CD4-positive, alpha-beta T cell treated with Interleukin-12 subunit alpha and Interleukin-12 subunit beta, for 1 hour (primary cell): ENCODE measurements around the gene STOM.
"Not testable (repeated sequence)": the region's sequence is repeated elsewhere in the genome, so short reads cannot be mapped to it uniquely, and the experiment has no call there.

Source experiments
- DNase-seq: peaks from one replicate; pipeline ENCODE4 v3.0.0-alpha.2; 2020

The STOM gene

GRCh38 chr9:121369595-121370265, at the start of gene STOM:
Gene STOM, minus strand, starts transcription at chr9:121370250. Its CDS starts 63 bp downstream, at chr9:121370187.
- DNase-seq, result peak; percentile 70

GRCh38 chr9:121411993-121412392, 41.9 kb upstream of the STOM start:
- DNase-seq, result no peak

DNA sequence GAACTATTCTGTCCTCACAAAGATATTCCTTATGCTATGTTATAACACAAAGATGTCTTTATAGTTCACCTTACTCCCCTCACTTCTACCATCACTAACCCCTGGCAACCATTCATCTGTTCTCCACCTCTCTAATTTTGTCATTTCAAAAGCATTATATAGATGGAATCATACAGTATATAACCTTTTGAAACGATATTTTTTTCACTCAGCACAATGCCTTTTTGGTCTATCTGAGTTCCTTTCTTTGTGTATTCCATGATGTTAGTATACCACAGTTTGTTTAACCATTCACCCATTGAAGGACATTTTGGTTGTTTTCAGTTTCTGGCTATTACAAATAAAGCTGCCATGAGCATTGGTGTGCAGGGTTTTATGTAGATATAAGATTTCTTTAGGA, 35.8 kb upstream of the STOM start:
- no peak for DNase-seq

GRCh38 chr9:121404906-121405305, 34.9 kb upstream of the STOM start:
- no peak for DNase-seq

GRCh38 chr9:121399883-121400607, 30.0 kb upstream of the STOM start:
- DNase-seq, result peak; percentile 73

GRCh38 chr9:121399126-121399882, 29.3 kb upstream of the STOM start:
- DNase-seq, result no peak

DNA sequence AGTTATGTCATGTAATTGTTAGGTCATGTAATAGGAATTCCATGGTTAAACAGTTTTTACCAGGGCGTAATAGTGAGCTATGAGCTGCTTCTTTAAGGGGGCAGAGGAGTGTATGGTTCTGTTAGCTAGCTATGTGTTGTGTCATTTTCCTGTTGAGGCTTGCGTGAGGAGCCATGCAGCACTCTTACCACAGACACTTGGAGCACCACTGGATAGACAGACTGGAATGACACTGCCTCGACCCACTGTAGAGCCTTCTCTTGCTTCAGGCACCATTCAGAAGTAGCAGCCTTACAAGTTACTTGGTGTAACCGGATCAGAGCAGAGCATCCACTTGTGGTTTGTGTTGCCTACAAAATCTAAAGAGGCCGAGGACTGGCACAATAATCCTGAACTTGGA, 28.3 kb upstream of the STOM start:
- no peak for DNase-seq

DNA sequence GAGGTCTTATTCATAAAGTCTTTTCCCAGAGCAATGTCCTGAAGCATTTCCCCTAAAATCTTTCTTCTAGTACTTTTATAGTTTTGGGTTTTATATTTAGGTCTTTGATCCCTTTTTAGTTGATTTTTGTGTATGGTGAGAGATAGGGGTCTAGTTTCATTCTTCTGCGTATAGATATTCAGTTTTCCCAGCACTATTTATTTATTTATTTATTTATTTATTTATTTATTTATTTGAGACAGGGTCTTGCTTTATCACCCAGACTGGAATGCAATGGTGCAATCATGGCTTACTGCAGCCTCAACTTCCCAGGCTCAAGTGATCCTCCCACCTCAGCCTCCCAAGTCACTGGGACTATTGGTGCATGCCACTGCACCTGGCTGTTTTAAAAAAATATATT, 27.2 kb upstream of the STOM start:
- not testable (repeated sequence) for DNase-seq

DNA sequence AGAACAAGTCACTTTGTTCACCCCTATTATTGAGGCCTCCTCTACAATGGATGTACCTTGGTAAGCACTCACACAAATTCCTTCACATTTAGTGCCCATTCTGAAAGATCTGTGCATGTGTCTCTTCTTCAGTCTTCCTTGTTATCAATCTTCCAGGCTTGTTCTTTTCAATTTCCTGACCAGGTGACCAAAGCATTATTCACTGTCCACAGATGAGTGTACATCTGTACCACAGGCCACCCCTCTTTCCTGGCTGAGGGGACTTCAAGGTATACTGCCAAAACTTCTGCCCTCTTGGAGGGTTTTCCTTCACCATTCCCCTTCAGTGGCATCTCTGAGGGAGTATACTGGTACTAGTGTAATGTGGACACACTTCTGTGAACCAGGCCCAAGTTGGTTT, 25.5 kb upstream of the STOM start:
- no peak for DNase-seq

DNA sequence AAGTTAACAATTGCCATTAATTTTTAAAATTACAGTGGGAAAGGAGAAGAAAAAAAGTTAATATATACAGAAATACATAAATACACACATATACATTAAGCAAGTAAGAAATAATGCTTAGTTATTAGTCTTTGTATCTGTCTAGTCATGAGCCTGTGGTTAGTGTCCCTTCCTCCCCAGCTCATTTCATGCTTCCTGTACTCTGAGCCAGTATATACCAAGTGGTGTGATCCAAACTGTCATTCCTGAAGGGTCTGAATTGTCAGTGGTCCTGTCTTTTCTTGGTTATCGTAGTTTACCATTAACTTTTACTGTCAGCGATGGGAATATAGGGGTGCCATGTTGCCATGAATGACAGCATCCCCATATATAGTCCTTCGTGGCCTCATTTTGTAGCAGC, 24.2 kb upstream of the STOM start:
- no peak for DNase-seq

GRCh38 chr9:121393318-121393717, 23.3 kb upstream of the STOM start:
- DNase-seq, result no peak

DNA sequence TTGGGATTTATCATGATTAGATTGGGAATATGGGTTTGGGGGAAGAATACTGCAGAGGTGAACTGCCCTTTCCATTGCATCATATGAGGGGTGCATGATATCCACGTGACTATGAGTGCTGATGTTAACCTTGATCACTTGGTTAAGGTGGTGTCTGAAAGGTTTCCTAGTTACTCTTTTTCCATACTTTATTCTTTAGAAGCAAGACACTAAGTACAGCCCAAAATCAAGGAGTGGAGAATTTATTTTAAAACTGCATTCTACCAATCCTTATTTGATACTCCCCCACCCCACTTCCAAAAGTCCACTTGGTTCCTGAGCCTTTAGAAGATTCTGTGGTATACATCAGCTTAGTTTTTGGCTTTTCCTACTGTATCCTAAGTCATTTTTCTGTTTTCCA, 20.3 kb upstream of the STOM start:
- no peak for DNase-seq

- no peak for DNase-seq
Measured at GRCh38 chr9:121388140-121388905, 18.3 kb upstream of the STOM start.

GRCh38 chr9:121386442-121387175, 16.6 kb upstream of the STOM start:
- DNase-seq, result no peak

- no peak for DNase-seq
Measured at GRCh38 chr9:121383715-121384114, 13.7 kb upstream of the STOM start.

DNA sequence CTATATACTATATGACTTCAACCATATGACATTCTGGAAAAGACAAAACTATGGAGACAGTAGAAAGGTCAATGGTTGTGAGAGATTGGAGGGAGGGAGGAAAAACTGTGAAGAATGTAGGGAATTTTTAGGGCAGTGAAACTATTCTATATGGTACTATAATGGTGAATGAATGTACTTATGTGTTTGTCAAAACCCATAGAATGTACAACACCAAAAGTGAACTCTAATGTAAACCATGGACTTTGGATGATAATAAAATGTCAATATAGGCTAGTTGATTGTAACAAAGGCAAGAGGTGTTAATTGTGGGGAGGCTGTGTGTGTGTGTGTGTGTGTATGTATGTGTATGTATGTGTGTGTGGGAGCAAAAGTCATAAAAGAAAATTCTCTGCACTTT, 10.8 kb upstream of the STOM start:
- DNase-seq, result no peak

DNA sequence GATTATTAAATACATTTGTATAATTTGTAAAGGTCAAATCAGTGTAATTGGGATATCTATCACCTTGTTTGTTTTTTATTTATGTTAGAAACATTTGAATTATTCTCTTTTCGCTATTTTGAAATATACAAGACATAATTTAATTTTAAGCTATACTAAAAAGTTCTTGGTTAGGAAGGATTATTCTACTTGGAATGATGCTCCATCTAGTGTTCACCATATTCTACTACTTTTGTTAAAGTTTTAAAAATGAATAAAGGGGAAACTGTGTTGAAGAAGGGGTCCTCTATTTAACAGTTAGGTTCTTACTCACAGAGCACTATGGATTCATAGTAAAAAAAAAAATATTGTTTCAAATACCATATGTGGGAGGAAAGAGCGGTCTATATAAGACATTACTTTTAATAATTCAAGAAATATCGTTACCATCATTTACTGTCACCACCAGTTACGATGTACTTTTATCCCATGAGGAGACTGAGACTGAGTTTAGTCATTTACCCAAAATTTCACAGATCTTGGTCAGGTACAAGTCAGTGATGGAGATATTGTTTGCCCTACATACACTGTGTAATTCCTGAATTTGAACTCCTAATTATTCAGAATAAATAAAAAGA, 6.3 kb upstream of the STOM start:
- peak; percentile 26 for DNase-seq

DNA sequence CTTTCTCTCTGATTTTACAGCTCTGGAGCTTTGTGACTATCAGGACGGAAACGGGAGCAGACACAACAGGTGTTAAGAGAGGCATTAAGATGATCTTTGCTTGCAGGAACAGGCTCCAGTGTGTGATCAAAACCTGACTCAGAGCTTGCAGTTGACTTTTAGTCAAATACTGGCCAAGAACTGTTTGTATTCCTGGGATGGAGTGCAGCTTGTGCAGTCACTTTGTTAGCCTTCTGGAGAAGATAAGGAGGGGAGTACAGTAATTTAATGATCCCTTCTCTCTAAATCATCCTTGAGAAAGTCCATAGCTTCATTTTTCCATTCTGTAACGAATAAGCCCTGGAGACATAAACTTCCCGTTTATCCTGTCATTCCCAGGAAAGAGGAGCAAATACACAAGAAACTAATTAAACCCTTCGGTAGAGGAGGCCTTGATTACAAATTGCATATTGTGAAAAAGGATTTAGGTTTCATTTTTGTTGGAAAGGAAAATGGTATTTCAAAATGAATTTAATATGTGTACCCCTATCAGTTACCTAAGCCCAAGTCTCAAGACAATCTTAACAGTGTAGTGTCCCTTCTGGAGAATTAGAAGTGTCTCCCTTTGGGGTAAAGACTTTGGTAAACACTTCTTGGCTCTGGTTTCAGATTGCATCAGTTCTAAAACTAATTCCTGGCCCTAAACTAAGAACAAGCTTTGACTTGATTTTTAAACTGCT, 3.1 kb upstream of the STOM start:
- DNase-seq, result no peak

GRCh38 chr9:121372239-121373010, 2.4 kb upstream of the STOM start:
- DNase-seq, result no peak

DNA sequence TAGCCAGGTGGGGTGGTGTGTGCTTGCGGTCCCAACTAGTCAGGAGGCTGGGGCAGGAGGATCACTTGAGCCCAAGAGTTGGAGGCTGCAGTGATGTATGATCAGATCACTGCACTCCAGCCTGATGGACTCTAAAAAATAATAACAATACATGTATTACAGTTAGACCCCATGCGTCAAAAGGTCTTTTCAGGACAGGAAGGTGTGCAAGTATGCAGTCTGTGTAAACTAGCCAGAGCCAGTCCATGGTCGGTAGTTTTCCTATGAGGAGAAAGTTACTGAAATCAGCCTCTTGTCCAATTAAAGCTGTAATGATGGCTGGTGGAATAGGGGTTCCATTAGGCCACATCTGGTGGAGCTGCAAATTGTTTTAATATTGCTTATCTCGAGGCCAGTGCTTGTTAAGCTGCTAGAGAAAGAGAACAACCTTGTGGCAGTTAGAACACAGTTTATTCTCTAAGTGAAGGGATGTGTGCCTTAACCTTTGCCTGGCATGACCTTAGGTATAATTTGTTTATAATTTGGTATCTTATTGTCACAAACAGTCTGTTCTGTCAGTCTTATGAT, 1.5 kb upstream of the STOM start:
- DNase-seq, result no peak
